22Rv1 (cell line): ENCODE data around the gene SOX10.

ENCODE experiments used
- ZFX ChIP-seq: fragments of 450-650 bp; IDR thresholded peaks from 2 replicates; pipeline ENCODE4 v1.6.1; 2017; ENCODE audit warnings: antibody characterized with exemption, borderline replicate concordance
- TF ChIP-seq, protein P1 (sequence below): fragments of 450-650 bp; IDR thresholded peaks from 2 replicates; pipeline ENCODE4 v1.5.1; 2017; ENCODE audit warnings: mild to moderate bottlenecking

GRCh38 chr22:37995460-37995859 lies 11.1 kb upstream of the SOX10 start:
- TF ChIP-seq, protein P1, sequence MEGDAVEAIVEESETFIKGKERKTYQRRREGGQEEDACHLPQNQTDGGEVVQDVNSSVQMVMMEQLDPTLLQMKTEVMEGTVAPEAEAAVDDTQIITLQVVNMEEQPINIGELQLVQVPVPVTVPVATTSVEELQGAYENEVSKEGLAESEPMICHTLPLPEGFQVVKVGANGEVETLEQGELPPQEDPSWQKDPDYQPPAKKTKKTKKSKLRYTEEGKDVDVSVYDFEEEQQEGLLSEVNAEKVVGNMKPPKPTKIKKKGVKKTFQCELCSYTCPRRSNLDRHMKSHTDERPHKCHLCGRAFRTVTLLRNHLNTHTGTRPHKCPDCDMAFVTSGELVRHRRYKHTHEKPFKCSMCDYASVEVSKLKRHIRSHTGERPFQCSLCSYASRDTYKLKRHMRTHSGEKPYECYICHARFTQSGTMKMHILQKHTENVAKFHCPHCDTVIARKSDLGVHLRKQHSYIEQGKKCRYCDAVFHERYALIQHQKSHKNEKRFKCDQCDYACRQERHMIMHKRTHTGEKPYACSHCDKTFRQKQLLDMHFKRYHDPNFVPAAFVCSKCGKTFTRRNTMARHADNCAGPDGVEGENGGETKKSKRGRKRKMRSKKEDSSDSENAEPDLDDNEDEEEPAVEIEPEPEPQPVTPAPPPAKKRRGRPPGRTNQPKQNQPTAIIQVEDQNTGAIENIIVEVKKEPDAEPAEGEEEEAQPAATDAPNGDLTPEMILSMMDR = no peak
- no peak for TF ChIP-seq ZFX
